ENCODE data around the gene TREML2. TPM values are rescaled to one million over a fixed set of nuclear protein-coding genes. Genes with fewer than 3 reads are reported as not detected.

The TREML2 gene
- total RNA-seq, 1 donor from 2014 or later = not detected

GRCh38 chr6:41215777-41216176 lies 14.8 kb upstream of the TREML2 start:
- intact Hi-C loops (cut with DNase I) = no loop called here
- no peak overlapping the region for H3K4me3 ChIP-seq
- H3K36me3 ChIP-seq = no peaks in the 10 kb centered on the region
- H3K9me3 ChIP-seq = peaks cover 0 to 8% of the 10 kb centered on the region in 2 donors
- H3K27me3 ChIP-seq = no peaks in the 10 kb centered on the region
- no peak for DNase-seq (ENCODE audit: low spot score in 2 of 2)
- H3K4me1 ChIP-seq = no peaks in the 10 kb centered on the region
- no peak overlapping the region for H3K27ac ChIP-seq
- no peak for TF ChIP-seq CTCF (IDR thresholded peaks at IDR 0.05)

- no peaks in the 10 kb centered on the region for H3K9me3 ChIP-seq
- DNase-seq (ENCODE audit: low spot score in 2 of 2) = no peak
- intact Hi-C loops (cut with DNase I) = no loop called here
- no peaks in the 10 kb centered on the region for H3K4me1 ChIP-seq
- no peak overlapping the region for H3K27ac ChIP-seq
- no peaks in the 10 kb centered on the region for H3K36me3 ChIP-seq
- no peak for TF ChIP-seq CTCF (IDR thresholded peaks at IDR 0.05)
- no peaks in the 10 kb centered on the region for H3K27me3 ChIP-seq
- no peak overlapping the region for H3K4me3 ChIP-seq
Observed at GRCh38 chr6:41214559-41215238, 13.8 kb upstream of the TREML2 start.

- Histone ChIP-seq H3K4me3 (no peak overlapping the region), H3K36me3 (no peaks in the 10 kb centered on the region), H3K4me1 (no peaks in the 10 kb centered on the region), H3K9me3 (no peaks in the 10 kb centered on the region), H3K27ac (no peak overlapping the region), H3K27me3 (no peaks in the 10 kb centered on the region)
- intact Hi-C loops (cut with DNase I) = no loop called here
- no peak for TF ChIP-seq CTCF (IDR thresholded peaks at IDR 0.05)
- no peak for DNase-seq (ENCODE audit: low spot score in 2 of 2)
Observed at GRCh38 chr6:41209547-41210320, 8.8 kb upstream of the TREML2 start.

GRCh38 chr6:41208439-41209106 lies 7.6 kb upstream of the TREML2 start:
- H3K27me3 ChIP-seq = no peaks in the 10 kb centered on the region
- intact Hi-C loops (cut with DNase I) = no loop called here
- no peak for TF ChIP-seq CTCF (IDR thresholded peaks at IDR 0.05)
- DNase-seq (ENCODE audit: low spot score in 2 of 2) = no peak
- H3K27ac ChIP-seq = no peak overlapping the region
- no peak overlapping the region for H3K4me3 ChIP-seq
- no peaks in the 10 kb centered on the region for H3K4me1 ChIP-seq
- H3K9me3 ChIP-seq = no peaks in the 10 kb centered on the region
- no peaks in the 10 kb centered on the region for H3K36me3 ChIP-seq

- no peak for TF ChIP-seq CTCF (IDR thresholded peaks at IDR 0.05)
- Histone ChIP-seq H3K9me3 (no peaks in the 10 kb centered on the region), H3K27ac (no peak overlapping the region), H3K36me3 (no peaks in the 10 kb centered on the region), H3K4me3 (no peak overlapping the region), H3K27me3 (no peaks in the 10 kb centered on the region), H3K4me1 (no peaks in the 10 kb centered on the region)
- intact Hi-C loops (cut with DNase I) = no loop called here
- DNase-seq (ENCODE audit: low spot score in 2 of 2) = no peak
Observed at GRCh38 chr6:41204156-41204555, 3.2 kb upstream of the TREML2 start.

Data from ascending aorta (tissue), 2 donors.